ENCODE results near the gene TRAF1. TPM values are rescaled to one million over a fixed set of nuclear protein-coding genes. Genes with fewer than 3 reads are reported as not detected.
"Not testable (repeated sequence)": the region's sequence is repeated elsewhere in the genome, so short reads cannot be mapped to it uniquely, and the experiment has no call there.

Gene TRAF1
- total RNA-seq, result 1 to 10 TPM; 4.9 to 8.6 (median 7.3) TPM

GRCh38 chr9:120926397-120926928 is at the start of gene TRAF1:
Gene TRAF1 (minus strand): TSS chr9:120926796. CDS start chr9:120926075, 721 bp downstream.
- DNase-seq (ENCODE audit: low spot score in 2 of 2), result no peak
- H3K36me3 ChIP-seq, result no peaks in the 10 kb centered on the region
- H3K27ac ChIP-seq, result peak within 1 kb of the TSS; percentile 85 to 93
- H3K4me1 ChIP-seq, result no peaks in the 10 kb centered on the region
- H3K27me3 ChIP-seq, result no peaks in the 10 kb centered on the region
- intact Hi-C loops (cut with DNase I; ENCODE audit: low total_unique reads), result no loop called here
- no peak for TF ChIP-seq POLR2AphosphoS5 (IDR thresholded peaks at IDR 0.05)
- no peak for TF ChIP-seq POLR2A (IDR thresholded peaks at IDR 0.05)
- TF ChIP-seq CTCF (IDR thresholded peaks at IDR 0.05), result no peak
- peak within 1 kb of the TSS in 1 of 3 donors; percentile 13 for H3K4me3 ChIP-seq
- H3K9me3 ChIP-seq, result no peaks in the 10 kb centered on the region

GRCh38 chr9:120974921-120975320 is 48.3 kb upstream of the TRAF1 start:
- Histone ChIP-seq H3K9me3 (no peaks in the 10 kb centered on the region), H3K36me3 (no peaks in the 10 kb centered on the region), H3K4me1 (no peaks in the 10 kb centered on the region), H3K27me3 (no peaks in the 10 kb centered on the region), H3K27ac (no peak overlapping the region), H3K4me3 (no peak overlapping the region)
- no peak for DNase-seq (ENCODE audit: low spot score in 2 of 2)
- TF ChIP-seq POLR2A (IDR thresholded peaks at IDR 0.05), result no peak
- no peak for TF ChIP-seq POLR2AphosphoS5 (IDR thresholded peaks at IDR 0.05)
- no peak for TF ChIP-seq CTCF (IDR thresholded peaks at IDR 0.05)
- intact Hi-C loops (cut with DNase I; ENCODE audit: low total_unique reads), result no loop called here

- H3K36me3 ChIP-seq, result no peaks in the 10 kb centered on the region
- TF ChIP-seq POLR2AphosphoS5 (IDR thresholded peaks at IDR 0.05) (no peak), POLR2A (IDR thresholded peaks at IDR 0.05) (no peak), CTCF (IDR thresholded peaks at IDR 0.05) (no peak)
- DNase-seq (ENCODE audit: low spot score in 2 of 2), result no peak
- intact Hi-C loops (cut with DNase I; ENCODE audit: low total_unique reads), result no loop called here
- no peak overlapping the region for H3K4me3 ChIP-seq
- no peaks in the 10 kb centered on the region for H3K4me1 ChIP-seq
- H3K9me3 ChIP-seq, result no peaks in the 10 kb centered on the region
- no peaks in the 10 kb centered on the region for H3K27me3 ChIP-seq
- H3K27ac ChIP-seq, result no peak overlapping the region
Measured at GRCh38 chr9:120974181-120974580, 47.6 kb upstream of the TRAF1 start.

- Histone ChIP-seq H3K9me3 (no peaks in the 10 kb centered on the region), H3K4me1 (no peaks in the 10 kb centered on the region), H3K27me3 (no peaks in the 10 kb centered on the region), H3K4me3 (no peak overlapping the region), H3K27ac (no peak overlapping the region), H3K36me3 (no peaks in the 10 kb centered on the region)
- TF ChIP-seq POLR2AphosphoS5 (IDR thresholded peaks at IDR 0.05) (no peak), CTCF (IDR thresholded peaks at IDR 0.05) (no peak), POLR2A (IDR thresholded peaks at IDR 0.05) (no peak)
- intact Hi-C loops (cut with DNase I; ENCODE audit: low total_unique reads), result no loop called here
- DNase-seq (ENCODE audit: low spot score in 2 of 2), result no peak
Measured at GRCh38 chr9:120971938-120972337, 45.3 kb upstream of the TRAF1 start.

- H3K27me3 ChIP-seq; DNase-seq (ENCODE audit: low spot score in 2 of 2); H3K4me3 ChIP-seq; H3K9me3 ChIP-seq; H3K36me3 ChIP-seq; H3K4me1 ChIP-seq; H3K27ac ChIP-seq; intact Hi-C loops (cut with DNase I; ENCODE audit: low total_unique reads): not testable (repeated sequence)
Measured at GRCh38 chr9:120971471-120971870, 44.9 kb upstream of the TRAF1 start.

GRCh38 chr9:120970244-120970643 is 43.6 kb upstream of the TRAF1 start:
- Histone ChIP-seq H3K4me3 (no peak overlapping the region), H3K9me3 (no peaks in the 10 kb centered on the region), H3K36me3 (no peaks in the 10 kb centered on the region), H3K27ac (no peak overlapping the region), H3K4me1 (no peaks in the 10 kb centered on the region), H3K27me3 (no peaks in the 10 kb centered on the region)
- TF ChIP-seq POLR2A (IDR thresholded peaks at IDR 0.05) (no peak), POLR2AphosphoS5 (IDR thresholded peaks at IDR 0.05) (no peak)
- DNase-seq (ENCODE audit: low spot score in 2 of 2), result no peak
- intact Hi-C loops (cut with DNase I; ENCODE audit: low total_unique reads), result no loop called here

All from breast epithelium (tissue), 4 donors.